Ramos (cell line): Measurements from ENCODE around the gene OSBPL3.
"Not testable (repeated sequence)": the region's sequence is repeated elsewhere in the genome, so short reads cannot be mapped to it uniquely, and the experiment has no call there.

ENCODE experiments used
- in situ Hi-C: fragments of 300-500 bp; cut with MboI; formaldehyde crosslinking; loops from one replicate; pipeline ENCODE4 v1.14.3; 2022; ENCODE audit warnings: low sequenced_read_pairs; ENCODE audit not compliant: unreplicated experiment

Gene OSBPL3

GRCh38 chr7:24819916-24820689, 159.9 kb downstream of the OSBPL3 start:
- in situ Hi-C loops, result loop anchor here (5.0 to 10.0 kb wide), 3 partner anchors 165 to 272 kb away; partner anchors contain the start of gene OSBPL3

- in situ Hi-C loops, result loop anchor here (5.0 to 10.0 kb wide), 2 partner anchors 247 to 275 kb away; no protein-coding TSS in a partner anchor
Measured at GRCh38 chr7:24817339-24817738, 162.6 kb downstream of the OSBPL3 start.

- in situ Hi-C loops, result loop anchor here (5.0 to 10.0 kb wide), 2 partner anchors 248 to 275 kb away; no protein-coding TSS in a partner anchor
Measured at GRCh38 chr7:24816868-24817267, 163.1 kb downstream of the OSBPL3 start.

- in situ Hi-C loops, result loop anchor here (10.0 kb wide), 1 partner anchor 252 kb away; no protein-coding TSS in a partner anchor
Measured at GRCh38 chr7:24812305-24812945, 167.6 kb downstream of the OSBPL3 start.

GRCh38 chr7:24808518-24808917, 171.5 kb downstream of the OSBPL3 start:
- in situ Hi-C loops, result no loop called here

- in situ Hi-C loops, result no loop called here
Measured at GRCh38 chr7:24802300-24802699, 177.7 kb downstream of the OSBPL3 start.

- in situ Hi-C loops, result no loop called here
Measured at GRCh38 chr7:24801883-24802282, 178.1 kb downstream of the OSBPL3 start.

- in situ Hi-C loops, result no loop called here
Measured at GRCh38 chr7:24800667-24801066, 179.3 kb downstream of the OSBPL3 start.

GRCh38 chr7:24800073-24800472, 179.9 kb downstream of the OSBPL3 start:
- in situ Hi-C loops, result no loop called here

GRCh38 chr7:24799506-24799905, 180.5 kb downstream of the OSBPL3 start:
- in situ Hi-C loops, result no loop called here

- in situ Hi-C loops, result no loop called here
Measured at GRCh38 chr7:24798261-24798660, 181.7 kb downstream of the OSBPL3 start.

GRCh38 chr7:24797270-24797669, 182.7 kb downstream of the OSBPL3 start:
- in situ Hi-C loops, result no loop called here

- in situ Hi-C loops, result no loop called here
Measured at GRCh38 chr7:24795407-24795767, 184.6 kb downstream of the OSBPL3 start.

- in situ Hi-C loops, result not testable (repeated sequence)
Measured at GRCh38 chr7:24794751-24795406, 185.1 kb downstream of the OSBPL3 start.

GRCh38 chr7:24793982-24794648, 185.9 kb downstream of the OSBPL3 start:
- in situ Hi-C loops, result no loop called here

GRCh38 chr7:24788961-24789576, 190.9 kb downstream of the OSBPL3 start:
- in situ Hi-C loops, result no loop called here

GRCh38 chr7:24788075-24788474, 191.9 kb downstream of the OSBPL3 start:
- in situ Hi-C loops, result no loop called here

GRCh38 chr7:24786941-24787340, 193.0 kb downstream of the OSBPL3 start:
- in situ Hi-C loops, result no loop called here

- in situ Hi-C loops, result no loop called here
Measured at GRCh38 chr7:24786306-24786705, 193.7 kb downstream of the OSBPL3 start.

GRCh38 chr7:24784277-24784676, 195.7 kb downstream of the OSBPL3 start:
- in situ Hi-C loops, result no loop called here
